Spinal cord (tissue), 10 donors: Measurements from ENCODE around the gene TEX19. TPM values are rescaled to one million over a fixed set of nuclear protein-coding genes. Genes with fewer than 3 reads are reported as not detected.

Experiments
- DNase-seq, 6 donors: peaks; one replicate each; pipeline versions ENCODE4 v3.0.0 to v3.0.0-alpha.2; 2013 to 2015; ENCODE audit warnings: low spot score in 6 of 6, low read depth in 4 of 6
- H3K27ac ChIP-seq: one replicate; pipeline ENCODE4 v1.5.1; 2013; ENCODE audit warnings: low read depth, low read length, control low read depth
- H3K27me3 ChIP-seq: one replicate; pipeline ENCODE4 v1.6.1; 2013; ENCODE audit warnings: low read length; ENCODE audit not compliant: control insufficient read depth, insufficient read depth
- H3K36me3 ChIP-seq: one replicate; pipeline ENCODE4 v1.6.1; 2013; ENCODE audit warnings: low read length; ENCODE audit not compliant: control insufficient read depth, insufficient read depth
- H3K4me1 ChIP-seq: one replicate; pipeline ENCODE4 v1.6.1; 2013; ENCODE audit warnings: low read length; ENCODE audit not compliant: control insufficient read depth, insufficient read depth
- H3K4me3 ChIP-seq: one replicate; pipeline ENCODE4 v1.5.1; 2013; ENCODE audit warnings: low read depth, low read length, control low read depth
- H3K9me3 ChIP-seq: one replicate; pipeline ENCODE4 v1.6.1; 2013; ENCODE audit warnings: low read length; ENCODE audit not compliant: control insufficient read depth, insufficient read depth
- WGBS: methylation state at CpG from one replicate; pipeline ENCODE4 v1.1.5; 2013; ENCODE audit warnings: missing lambda C conversion rate; ENCODE audit not compliant: insufficient coverage; 5-methylcytosine and 5-hydroxymethylcytosine counted together
- polyA plus RNA-seq, 2 donors: library from polyadenylated mRNA; unstranded; fragments of 120-200 nt; gene quantifications; one replicate each; pipeline ENCODE4 v1.2.1, GENCODE V29; 2013; ENCODE audit not compliant: insufficient read length in 2 of 2
- total RNA-seq, 2 donors: library from RNA; depleted of rRNA in 1 of 2; stranded (reverse); fragments of 120-200 nt in 1 of 2; fragments of >200 nt in 1 of 2; gene quantifications; one replicate each; pipeline versions ENCODE4 v1.2.3 to v1.2.4, GENCODE V29; 2013 to 2014
- donor health status: healthy.

Gene TEX19
- total and polyA plus RNA-seq, 4 donors = not detected

- WGBS = 17% methylated on average over 18 of the region's 26 CpGs
- peaks cover 5% of the 10 kb centered on the region for H3K27me3 ChIP-seq
- H3K36me3 ChIP-seq = peaks cover 33% of the 10 kb centered on the region
- peaks cover 26% of the 10 kb centered on the region for H3K4me1 ChIP-seq
- no peaks in the 10 kb centered on the region for H3K9me3 ChIP-seq
- no peak overlapping the region for H3K4me3 ChIP-seq
- H3K27ac ChIP-seq = no peak overlapping the region
- DNase-seq = peak in 2 of 6 donors; percentile 53 to 71
Observed at GRCh38 chr17:82385559-82386254, 26.7 kb downstream of the TEX19 start.

- Histone ChIP-seq H3K27ac (no peak overlapping the region), H3K27me3 (peaks cover 2% of the 10 kb centered on the region), H3K9me3 (no peaks in the 10 kb centered on the region), H3K4me3 (no peak overlapping the region), H3K36me3 (peaks cover 40% of the 10 kb centered on the region), H3K4me1 (peaks cover 26% of the 10 kb centered on the region)
- no peak for DNase-seq
- 52% methylated on average over 10 of the region's 17 CpGs for WGBS
Observed at GRCh38 chr17:82386255-82386831, 27.3 kb downstream of the TEX19 start.

GRCh38 chr17:82386881-82387704, 28.0 kb downstream of the TEX19 start:
- 78% methylated on average over 30 of the region's 38 CpGs for WGBS
- H3K4me1 ChIP-seq = peaks cover 26% of the 10 kb centered on the region
- H3K27ac ChIP-seq = no peak overlapping the region
- no peak overlapping the region for H3K4me3 ChIP-seq
- H3K27me3 ChIP-seq = peaks cover 2% of the 10 kb centered on the region
- H3K9me3 ChIP-seq = no peaks in the 10 kb centered on the region
- peaks cover 47% of the 10 kb centered on the region for H3K36me3 ChIP-seq
- DNase-seq = no peak

DNA sequence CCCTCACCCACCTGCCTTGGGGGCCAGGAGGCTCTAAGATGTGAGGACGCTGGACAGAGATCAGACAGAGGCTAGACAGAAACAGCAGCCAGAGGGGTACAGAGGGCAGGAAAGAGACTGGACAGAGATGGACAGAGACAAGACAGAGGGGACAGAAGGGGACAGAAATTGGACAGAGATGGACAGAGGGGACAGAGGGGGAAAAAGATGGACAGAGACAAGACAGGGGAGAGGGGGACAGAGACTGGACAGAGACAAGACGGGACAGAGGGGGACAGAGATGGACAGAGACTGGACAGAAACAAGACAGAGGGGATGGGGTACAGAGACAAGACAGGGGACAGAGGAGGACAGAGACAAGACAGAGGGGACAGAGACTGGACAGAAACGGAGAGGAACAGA, 28.7 kb downstream of the TEX19 start:
- Histone ChIP-seq H3K4me3 (no peak overlapping the region), H3K27me3 (peaks cover 2% of the 10 kb centered on the region), H3K4me1 (peaks cover 26% of the 10 kb centered on the region), H3K9me3 (no peaks in the 10 kb centered on the region), H3K27ac (no peak overlapping the region), H3K36me3 (peaks cover 53% of the 10 kb centered on the region)
- no peak for DNase-seq
- 77% methylated on average over 3 of the region's 3 CpGs for whole genome bisulfite sequencing

DNA sequence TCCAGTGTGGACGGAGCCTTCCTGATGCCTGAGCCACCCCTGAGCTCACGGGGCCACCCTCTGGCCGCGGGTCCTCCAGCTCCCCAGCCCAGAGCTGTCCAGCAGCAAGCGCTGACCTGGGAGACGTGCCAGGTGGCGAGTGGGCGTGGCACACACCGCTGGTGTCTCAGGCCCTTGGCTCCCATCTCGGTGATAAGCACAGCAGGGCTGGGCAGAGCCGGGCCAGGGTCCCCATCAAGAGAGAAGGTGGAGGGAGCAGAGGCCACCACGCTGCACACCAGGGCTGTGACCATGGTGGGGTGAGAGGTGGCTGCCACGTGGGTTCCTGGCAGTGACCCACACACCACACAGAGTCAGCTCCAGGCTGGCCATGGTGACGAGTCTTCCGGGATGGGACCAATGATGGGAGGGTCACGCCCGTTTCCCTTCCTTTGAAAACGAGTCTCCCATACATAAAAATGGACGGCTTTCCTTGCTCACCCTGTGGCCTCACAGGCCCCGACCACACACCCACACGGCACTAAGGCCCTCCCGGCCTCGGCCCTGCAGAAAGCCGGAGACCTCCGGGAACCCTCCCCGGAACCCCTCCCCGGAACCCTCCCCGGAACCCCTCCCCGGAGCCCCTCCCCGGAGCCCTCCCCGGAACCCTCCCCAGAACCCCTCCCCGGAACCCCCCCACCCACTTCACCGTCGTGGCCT, 29.3 kb downstream of the TEX19 start:
- Histone ChIP-seq H3K9me3 (no peaks in the 10 kb centered on the region), H3K36me3 (peaks cover 60% of the 10 kb centered on the region), H3K27me3 (peaks cover 2% of the 10 kb centered on the region), H3K4me1 (peaks cover 26% of the 10 kb centered on the region), H3K27ac (no peak overlapping the region), H3K4me3 (no peak overlapping the region)
- WGBS = 76% methylated on average over 22 of the region's 34 CpGs
- DNase-seq = no peak

DNA sequence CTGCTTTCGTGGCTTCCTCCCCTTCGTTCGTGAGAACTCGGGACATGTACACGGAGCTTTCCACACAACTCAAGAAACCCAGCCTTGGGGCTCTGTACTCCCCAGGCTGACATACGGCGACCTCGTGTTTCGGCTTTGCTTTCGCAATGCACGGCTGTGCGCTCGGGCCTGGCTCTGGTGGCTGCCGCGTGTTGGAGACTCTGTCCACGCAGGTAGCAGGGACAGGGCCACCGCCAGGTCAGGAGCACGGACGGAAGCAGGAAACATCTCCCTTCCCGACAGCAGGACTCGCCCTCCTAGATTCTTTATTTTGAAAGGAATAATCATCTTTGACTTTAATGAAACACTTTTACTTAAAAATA, 29.9 kb downstream of the TEX19 start:
- Histone ChIP-seq H3K4me3 (no peak overlapping the region), H3K4me1 (peaks cover 26% of the 10 kb centered on the region), H3K27me3 (peaks cover 2% of the 10 kb centered on the region), H3K36me3 (peaks cover 65% of the 10 kb centered on the region), H3K9me3 (no peaks in the 10 kb centered on the region), H3K27ac (no peak overlapping the region)
- WGBS = 97% methylated on average over 16 of the region's 21 CpGs
- DNase-seq = no peak

DNA sequence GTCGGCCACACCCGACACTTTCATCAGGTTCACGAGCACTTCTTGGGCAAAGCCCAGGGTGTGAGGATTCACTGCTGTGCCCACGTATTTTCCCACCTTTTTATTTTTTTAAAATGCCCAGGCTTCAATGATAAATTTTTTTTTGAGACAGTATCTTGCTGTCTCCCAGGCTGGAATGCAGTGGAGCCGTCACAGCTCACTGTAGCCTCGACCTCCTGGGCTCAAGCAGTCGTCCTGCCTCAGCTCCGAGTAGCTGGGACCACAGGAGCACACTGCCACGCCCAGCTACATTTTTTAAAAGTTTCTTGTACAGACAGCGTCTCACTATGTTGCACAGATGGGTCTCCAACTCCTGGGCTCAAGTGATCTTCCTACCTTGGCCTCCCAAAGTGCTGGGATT, 30.3 kb downstream of the TEX19 start:
- 92% methylated on average over 8 of the region's 10 CpGs for WGBS
- peaks cover 26% of the 10 kb centered on the region for H3K4me1 ChIP-seq

DNA sequence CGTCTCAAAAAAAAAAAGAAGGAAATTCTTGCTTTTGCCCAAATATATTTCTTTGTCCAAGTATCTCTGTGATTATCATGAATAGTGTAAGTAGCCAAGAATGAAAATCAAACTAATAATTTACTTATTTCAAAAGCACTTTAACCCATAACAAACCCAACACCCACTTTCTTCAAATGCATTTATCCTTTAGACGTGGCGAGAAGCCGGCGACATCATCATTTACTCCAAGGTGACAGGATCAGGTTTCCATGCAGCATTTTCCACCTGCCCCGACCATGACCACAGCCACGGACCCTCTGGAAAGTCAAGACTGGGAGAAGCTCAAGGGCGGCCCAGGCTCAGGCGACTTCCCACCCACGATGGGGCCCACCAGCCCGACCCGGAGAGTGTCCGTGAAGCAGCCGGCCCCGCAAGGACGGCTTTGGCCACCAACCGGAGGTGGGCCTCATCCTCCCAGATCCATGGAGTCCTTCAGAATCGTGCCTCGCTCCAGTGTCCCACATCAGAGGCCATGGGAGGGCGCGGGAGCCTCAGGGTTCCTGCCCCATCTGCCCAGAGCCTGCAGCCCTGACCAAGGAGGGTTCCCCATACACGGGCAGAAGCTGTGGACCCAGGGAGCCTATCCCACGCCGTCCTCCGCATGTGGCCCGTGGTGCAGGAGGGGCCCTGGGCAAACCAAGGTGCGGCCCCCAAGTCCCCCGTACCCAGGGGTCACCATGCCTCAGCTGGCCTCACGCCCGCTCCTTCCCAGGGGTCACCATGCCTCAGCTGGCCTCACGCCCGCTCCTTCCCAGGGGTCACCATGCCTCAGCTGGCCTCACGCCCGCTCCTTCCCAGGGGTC, 31.2 kb downstream of the TEX19 start:
- no peak for DNase-seq
- Histone ChIP-seq H3K4me3 (no peak overlapping the region), H3K27ac (no peak overlapping the region), H3K4me1 (peaks cover 18% of the 10 kb centered on the region), H3K9me3 (no peaks in the 10 kb centered on the region), H3K36me3 (peaks cover 74% of the 10 kb centered on the region), H3K27me3 (no peaks in the 10 kb centered on the region)
- 95% methylated on average over 25 of the region's 34 CpGs for WGBS

More for the DNA sequence above, 30.3 kb downstream of the TEX19 start:
- DNase-seq = no peak
- Histone ChIP-seq H3K27ac (no peak overlapping the region), H3K27me3 (peaks cover 1% of the 10 kb centered on the region), H3K4me3 (no peak overlapping the region), H3K9me3 (no peaks in the 10 kb centered on the region), H3K36me3 (peaks cover 69% of the 10 kb centered on the region)
